HG03442 (cell line): ENCODE measurements around the gene USPL1.

Experiments used
- ATAC-seq: cut with Tn5 transposase; IDR thresholded peaks from one replicate; pipeline ENCODE4 v1.9.1; 2021; ENCODE audit warnings: mild to moderate bottlenecking, moderate library complexity; ENCODE audit not compliant: unreplicated experiment

The USPL1 gene

GRCh38 chr13:30696278-30697176 lies 78.8 kb downstream of the USPL1 start:
- no peak for ATAC-seq

GRCh38 chr13:30697177-30697953 lies 79.6 kb downstream of the USPL1 start:
- no peak for ATAC-seq

DNA sequence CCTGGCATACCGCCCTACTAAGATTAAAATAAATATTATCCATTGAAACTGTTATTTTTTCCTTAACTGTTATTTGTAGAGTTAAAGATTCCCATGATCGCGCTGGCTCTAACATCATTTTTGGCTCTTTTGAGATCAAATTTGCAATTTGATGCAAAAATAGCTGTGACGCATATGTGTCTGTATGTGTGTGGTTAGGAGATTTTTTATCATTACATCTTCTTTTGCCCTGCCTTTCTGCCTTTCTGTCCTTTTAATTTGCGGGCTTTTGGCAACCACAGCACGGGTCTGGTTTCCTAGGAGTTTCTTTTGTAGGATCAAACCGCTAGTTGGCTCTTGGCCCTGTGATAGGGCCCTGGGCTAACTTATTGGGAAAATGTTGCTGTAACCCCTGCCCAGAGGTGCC lies 80.3 kb downstream of the USPL1 start:
- no peak for ATAC-seq

DNA sequence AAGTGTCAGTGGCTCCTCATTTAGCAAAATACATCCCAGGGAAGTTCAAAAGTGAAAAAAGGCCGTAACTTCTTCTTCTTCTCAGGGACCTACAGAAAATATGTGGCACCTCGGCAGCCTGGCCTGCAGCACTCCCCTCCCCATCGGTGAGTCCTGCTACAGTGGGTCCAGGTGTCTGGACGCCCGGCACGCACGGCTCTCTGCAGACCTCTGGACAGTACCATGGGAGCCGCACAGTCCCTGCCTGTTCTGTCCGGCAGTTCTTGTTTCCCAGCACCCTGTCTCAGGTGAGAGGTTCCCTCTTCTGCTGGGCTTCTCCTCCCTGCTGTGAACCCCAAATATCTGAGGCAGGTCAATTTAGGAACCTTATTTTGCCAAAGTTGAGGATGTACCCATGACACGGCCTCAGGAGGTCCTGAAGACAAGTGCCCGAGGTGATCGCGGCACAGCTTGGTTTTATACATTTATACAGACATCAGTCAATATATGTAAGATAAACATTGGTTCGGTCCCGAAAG lies 80.8 kb downstream of the USPL1 start:
- ATAC-seq: no peak

DNA sequence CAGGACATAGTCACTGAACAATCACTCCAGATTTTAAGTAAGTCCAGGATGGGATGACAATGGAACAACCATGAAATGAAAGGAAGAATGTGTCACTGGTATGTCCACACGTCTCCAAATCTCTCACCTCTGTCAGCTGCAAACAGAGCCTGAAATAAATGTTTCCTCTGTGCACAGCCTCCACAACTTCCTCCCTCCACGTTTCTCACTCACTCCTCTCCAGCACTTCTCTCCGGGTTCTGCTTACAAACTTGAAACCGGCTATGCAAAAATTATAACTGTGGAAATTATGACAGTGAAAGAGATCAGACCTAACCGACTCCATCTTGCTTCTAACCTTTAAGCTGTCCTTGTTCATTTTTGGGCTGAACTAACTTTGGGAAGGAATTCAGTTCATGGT lies 82.6 kb downstream of the USPL1 start:
- no peak for ATAC-seq

- ATAC-seq: no peak
Observed at GRCh38 chr13:30702006-30702405, 84.3 kb downstream of the USPL1 start.

GRCh38 chr13:30704596-30704995 lies 86.9 kb downstream of the USPL1 start:
- ATAC-seq: no peak

- no peak for ATAC-seq
Observed at GRCh38 chr13:30705680-30706079, 88.0 kb downstream of the USPL1 start.

DNA sequence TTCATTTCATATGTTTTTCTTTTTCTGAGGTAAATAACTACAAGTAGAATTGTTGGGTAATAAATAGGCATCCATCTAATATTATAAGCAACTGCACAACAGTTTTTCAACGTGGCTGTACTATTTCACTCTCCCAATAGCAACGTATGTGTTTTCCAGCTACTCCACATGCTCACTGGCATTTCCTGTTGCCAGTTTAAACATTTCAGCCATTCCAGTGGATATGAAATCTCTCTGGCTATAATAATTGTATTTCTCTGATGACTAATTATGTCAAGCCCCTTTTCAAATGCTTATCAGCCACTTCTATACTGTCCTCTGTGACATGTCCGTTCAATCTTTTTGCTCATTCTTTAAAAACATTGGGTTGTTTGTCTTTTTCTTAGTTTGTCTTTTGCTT lies 90.8 kb downstream of the USPL1 start:
- no peak for ATAC-seq
